Mucosa of stomach (tissue), 1 donor: ENCODE data around the gene HELZ2.
A peak's percentile ranks its signal among the peaks of the same experiment; 100 is the strongest.
"Not testable (repeated sequence)": the region's sequence is repeated elsewhere in the genome, so short reads cannot be mapped to it uniquely, and the experiment has no call there.

ENCODE experiments used
- H3K27me3 ChIP-seq: one replicate; pipeline ENCODE4 v1.7.0; 2013; ENCODE audit warnings: mild to moderate bottlenecking, low read length; ENCODE audit not compliant: control insufficient read depth, insufficient read depth
- H3K36me3 ChIP-seq: one replicate; pipeline ENCODE4 v1.7.0; 2013; ENCODE audit warnings: low read length; ENCODE audit not compliant: control insufficient read depth, insufficient read depth
- H3K4me1 ChIP-seq: one replicate; pipeline ENCODE4 v1.7.0; 2013; ENCODE audit warnings: mild to moderate bottlenecking, low read length; ENCODE audit not compliant: control insufficient read depth, insufficient read depth
- H3K4me3 ChIP-seq: one replicate; pipeline ENCODE4 v1.7.0; 2013; ENCODE audit warnings: low read length
- H3K9ac ChIP-seq: one replicate; pipeline ENCODE4 v1.7.0; 2013; ENCODE audit warnings: mild to moderate bottlenecking, low read length, moderate library complexity
- H3K9me3 ChIP-seq: one replicate; pipeline ENCODE4 v1.7.0; 2013; ENCODE audit warnings: mild to moderate bottlenecking, low read length, moderate library complexity; ENCODE audit not compliant: control insufficient read depth
- donor health status: Pancreatic carcinoma.

HELZ2 gene

GRCh38 chr20:63574156-63574828 lies at the start of gene HELZ2:
HELZ2 (minus strand) TSS chr20:63574239; CDS start chr20:63572385, 1,854 bp downstream.
- Histone ChIP-seq H3K9me3 (no peaks in the 10 kb centered on the region), H3K27me3 (peaks cover 9% of the 10 kb centered on the region), H3K9ac (peak within 1 kb of the TSS; percentile 96), H3K4me3 (peak within 1 kb of the TSS; percentile 80), H3K4me1 (peaks cover 14% of the 10 kb centered on the region), H3K36me3 (peaks cover 4% of the 10 kb centered on the region)

GRCh38 chr20:63622732-63623131 lies 48.7 kb upstream of the HELZ2 start:
- Histone ChIP-seq H3K9me3 (no peaks in the 10 kb centered on the region), H3K4me1 (no peaks in the 10 kb centered on the region), H3K4me3 (no peak overlapping the region), H3K9ac (no peak overlapping the region), H3K27me3 (no peaks in the 10 kb centered on the region), H3K36me3 (peaks cover 5% of the 10 kb centered on the region)

GRCh38 chr20:63622096-63622495 lies 48.1 kb upstream of the HELZ2 start:
- no peak overlapping the region for H3K9ac ChIP-seq
- no peaks in the 10 kb centered on the region for H3K27me3 ChIP-seq
- no peak overlapping the region for H3K4me3 ChIP-seq
- no peaks in the 10 kb centered on the region for H3K4me1 ChIP-seq
- H3K9me3 ChIP-seq, result no peaks in the 10 kb centered on the region
- H3K36me3 ChIP-seq, result peaks cover 6% of the 10 kb centered on the region

GRCh38 chr20:63620991-63621390 lies 47.0 kb upstream of the HELZ2 start:
- Histone ChIP-seq H3K36me3 (peaks cover 6% of the 10 kb centered on the region), H3K9me3 (no peaks in the 10 kb centered on the region), H3K4me3 (no peak overlapping the region), H3K9ac (no peak overlapping the region), H3K27me3 (no peaks in the 10 kb centered on the region), H3K4me1 (no peaks in the 10 kb centered on the region)

- Histone ChIP-seq H3K27me3 (no peaks in the 10 kb centered on the region), H3K9ac (no peak overlapping the region), H3K36me3 (peaks cover 6% of the 10 kb centered on the region), H3K4me3 (no peak overlapping the region), H3K9me3 (no peaks in the 10 kb centered on the region), H3K4me1 (no peaks in the 10 kb centered on the region)
These were observed 45.5 kb upstream of the HELZ2 start for GRCh38 chr20:63619505-63619904.

GRCh38 chr20:63619086-63619485 lies 45.0 kb upstream of the HELZ2 start:
- Histone ChIP-seq H3K4me3 (no peak overlapping the region), H3K9me3 (no peaks in the 10 kb centered on the region), H3K36me3 (peaks cover 6% of the 10 kb centered on the region)

GRCh38 chr20:63618291-63618980 lies 44.4 kb upstream of the HELZ2 start:
- Histone ChIP-seq H3K4me3 (no peak overlapping the region), H3K36me3 (peaks cover 6% of the 10 kb centered on the region), H3K9ac (no peak overlapping the region), H3K4me1 (no peaks in the 10 kb centered on the region), H3K27me3 (no peaks in the 10 kb centered on the region), H3K9me3 (no peaks in the 10 kb centered on the region)

More at GRCh38 chr20:63619086-63619485, 45.0 kb upstream of the HELZ2 start:
- Histone ChIP-seq H3K4me1 (no peaks in the 10 kb centered on the region), H3K27me3 (no peaks in the 10 kb centered on the region), H3K9ac (no peak overlapping the region)

GRCh38 chr20:63617876-63618265 lies 43.8 kb upstream of the HELZ2 start:
- Histone ChIP-seq H3K9ac (no peak overlapping the region), H3K4me1 (no peaks in the 10 kb centered on the region), H3K36me3 (peaks cover 6% of the 10 kb centered on the region), H3K4me3 (no peak overlapping the region), H3K9me3 (no peaks in the 10 kb centered on the region), H3K27me3 (no peaks in the 10 kb centered on the region)

- no peak overlapping the region for H3K4me3 ChIP-seq
- no peaks in the 10 kb centered on the region for H3K4me1 ChIP-seq
- no peaks in the 10 kb centered on the region for H3K9me3 ChIP-seq
- H3K36me3 ChIP-seq, result peaks cover 6% of the 10 kb centered on the region
- H3K27me3 ChIP-seq, result no peaks in the 10 kb centered on the region
- H3K9ac ChIP-seq, result no peak overlapping the region
These were observed 43.2 kb upstream of the HELZ2 start for GRCh38 chr20:63617092-63617875.

- H3K36me3 ChIP-seq, H3K4me3 ChIP-seq, H3K9ac ChIP-seq, H3K27me3 ChIP-seq, H3K4me1 ChIP-seq, H3K9me3 ChIP-seq: not testable (repeated sequence)
These were observed 40.0 kb upstream of the HELZ2 start for GRCh38 chr20:63613863-63614594.

GRCh38 chr20:63612276-63612931 lies 38.4 kb upstream of the HELZ2 start:
- Histone ChIP-seq H3K9me3 (no peaks in the 10 kb centered on the region), H3K9ac (no peak overlapping the region), H3K27me3 (no peaks in the 10 kb centered on the region), H3K36me3 (no peaks in the 10 kb centered on the region), H3K4me1 (no peaks in the 10 kb centered on the region), H3K4me3 (no peak overlapping the region)
